ENCODE results near the gene MEG3.
"Not testable (repeated sequence)": the region's sequence is repeated elsewhere in the genome, so short reads cannot be mapped to it uniquely, and the experiment has no call there.

Gene MEG3

DNA sequence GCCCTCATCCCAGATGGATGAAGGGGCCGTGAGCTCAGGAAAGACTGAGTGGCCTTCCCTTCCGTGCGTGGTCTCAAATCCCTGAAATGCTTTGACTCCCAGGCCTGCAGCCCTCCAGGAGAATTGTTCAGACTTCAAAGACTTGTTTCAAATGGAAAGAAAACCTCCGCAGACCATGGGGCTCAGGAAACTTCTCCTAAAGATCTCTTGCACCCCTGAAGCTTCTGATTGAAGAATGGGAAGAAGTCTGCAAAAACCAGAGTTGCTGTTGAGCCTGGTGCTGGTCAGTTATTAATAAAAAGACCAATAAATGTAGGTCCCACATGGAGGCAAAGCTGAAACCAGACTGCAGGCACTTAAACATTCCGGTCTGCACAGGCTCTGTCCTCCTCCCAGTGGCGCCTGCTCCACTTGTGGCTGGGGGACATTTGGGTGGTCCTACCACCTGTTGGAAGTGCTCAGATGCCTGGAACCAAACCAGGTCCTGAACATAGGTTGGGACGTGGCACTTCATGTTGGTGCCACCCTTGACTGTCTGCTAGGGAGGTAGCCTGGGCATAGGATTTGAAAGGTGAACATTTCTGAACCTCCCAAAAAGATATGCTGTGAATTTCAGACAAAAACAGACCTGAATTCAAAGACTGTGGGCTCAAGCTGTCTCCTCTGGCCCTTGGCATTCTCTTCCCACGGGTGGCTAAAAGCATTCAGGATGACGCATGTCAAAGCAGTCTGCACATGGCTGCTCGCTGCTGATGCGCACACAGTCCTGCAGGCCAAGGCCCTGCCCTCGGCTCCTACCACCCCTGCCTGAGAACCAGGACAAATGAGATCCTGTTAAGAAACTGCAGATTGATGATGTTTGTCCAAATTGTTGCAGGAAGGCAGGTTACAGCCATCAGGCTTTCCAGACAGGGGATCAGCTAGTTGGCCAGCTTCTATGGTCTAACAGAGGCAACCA is 36.2 kb upstream of the MEG3 start:
- DNase-seq = no peak

DNA sequence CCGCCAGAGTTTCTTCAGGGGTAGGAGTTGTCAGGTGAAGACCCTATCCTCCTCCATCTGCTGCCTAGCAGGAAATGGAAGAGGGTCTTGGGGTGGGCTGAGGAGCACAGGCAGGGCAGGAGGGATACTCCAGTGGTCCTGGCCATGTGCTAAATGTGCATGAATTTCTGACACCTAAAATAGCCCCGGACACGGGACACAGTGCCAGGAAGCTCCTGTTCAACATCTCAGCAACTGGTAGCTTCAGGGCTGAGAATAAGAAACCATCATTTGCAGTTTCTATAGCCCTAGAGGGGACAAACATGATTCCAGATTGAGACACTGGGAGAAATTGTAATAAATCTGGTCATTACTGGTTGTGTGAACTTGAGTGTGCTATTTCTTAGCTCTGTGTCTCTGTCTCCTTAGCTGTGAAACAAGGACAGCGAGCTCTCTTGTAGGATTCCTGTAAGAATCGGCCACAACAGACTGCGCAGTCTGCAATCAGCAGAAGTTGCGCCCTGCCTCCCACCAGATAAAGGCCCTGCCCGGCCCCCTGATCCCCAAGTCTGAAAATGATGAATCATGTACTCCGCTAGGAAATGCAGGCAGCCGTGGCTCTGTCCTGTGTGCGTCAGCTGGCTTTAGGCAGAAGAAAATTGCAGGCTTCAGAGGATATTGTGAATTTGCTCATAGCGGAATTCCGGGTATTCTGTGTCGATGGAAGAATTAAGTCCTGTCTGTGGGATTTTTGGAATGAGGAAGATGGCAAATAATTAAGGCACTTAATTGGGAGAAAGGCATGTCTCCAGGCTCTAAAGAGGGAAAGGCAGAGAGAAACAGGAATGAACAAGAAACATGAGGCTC is 35.2 kb upstream of the MEG3 start:
- DNase-seq = no peak

DNA sequence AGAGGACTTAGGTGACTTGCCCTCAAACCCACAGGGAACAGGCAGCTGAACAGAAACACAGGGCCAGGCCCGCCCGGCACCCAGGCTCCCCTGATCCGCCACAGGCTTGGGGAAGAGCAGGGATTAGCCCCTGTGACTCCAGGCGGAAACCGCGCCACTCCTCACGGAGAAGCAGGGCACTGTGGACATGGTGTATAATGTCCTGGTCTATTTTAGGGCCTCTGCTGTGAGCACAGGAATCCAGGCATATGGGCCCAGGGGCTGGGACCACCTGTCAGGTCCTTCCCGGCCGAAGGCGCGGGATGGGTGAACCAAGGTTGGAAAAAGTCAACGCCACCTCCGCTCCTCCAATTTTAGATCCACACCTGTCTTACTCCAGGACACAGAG is 34.6 kb upstream of the MEG3 start:
- no peak for DNase-seq

DNA sequence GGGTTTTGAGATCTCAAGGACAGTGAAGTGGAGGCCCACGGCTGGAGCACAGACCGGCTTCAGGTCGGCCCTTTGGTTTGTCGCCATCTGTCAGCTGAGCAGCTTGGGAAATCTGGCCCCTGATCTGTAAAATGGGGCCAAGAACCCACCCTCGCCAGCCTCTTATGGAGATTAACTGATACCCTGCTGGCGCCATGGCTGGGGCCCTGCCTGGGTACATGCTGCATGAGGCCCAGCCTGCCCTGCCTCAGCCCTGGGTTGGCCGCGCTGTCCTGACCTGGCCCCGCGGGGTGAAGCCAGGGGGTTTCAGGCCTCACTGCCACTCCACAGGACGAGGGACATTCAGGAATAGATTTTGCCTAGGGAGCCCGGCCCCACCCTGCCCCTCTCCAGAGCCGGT is 33.9 kb upstream of the MEG3 start:
- DNase-seq = no peak

DNA sequence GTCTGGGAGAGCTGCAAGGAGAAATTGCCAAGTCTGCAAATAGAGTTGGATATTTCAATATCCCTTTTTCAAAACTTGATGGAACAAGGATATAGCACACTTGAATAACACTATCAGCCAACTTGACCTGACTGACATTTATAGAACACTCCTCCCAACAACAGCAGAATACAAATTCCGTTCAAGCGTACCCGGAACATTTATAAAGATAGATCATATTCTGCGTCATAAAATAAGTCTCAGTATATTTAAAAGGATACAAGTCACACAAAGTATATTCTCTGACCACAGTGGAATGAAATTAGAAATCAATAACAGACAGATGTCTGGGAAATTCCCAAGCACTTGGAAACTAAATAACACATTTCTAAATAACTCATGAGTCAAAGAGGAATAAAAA is 29.0 kb upstream of the MEG3 start:
- no peak for DNase-seq

DNA sequence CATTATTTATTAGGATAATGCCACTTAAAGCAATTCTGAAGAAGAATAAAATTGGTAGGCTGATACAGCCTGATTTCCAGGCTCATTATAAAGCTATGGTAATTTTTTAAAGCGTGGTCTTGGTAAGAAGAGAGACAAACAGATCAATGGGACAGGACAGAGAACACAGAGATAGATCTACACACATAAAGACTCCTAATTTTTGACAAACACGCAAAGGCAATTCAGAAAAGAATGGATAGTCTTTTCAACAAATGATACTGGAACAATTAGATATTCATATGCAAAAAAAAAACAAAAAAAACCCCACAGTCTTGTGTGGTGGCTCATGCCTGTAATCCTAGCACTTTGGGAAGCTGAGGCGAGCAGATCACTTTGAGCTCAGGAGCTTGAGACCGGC is 25.9 kb upstream of the MEG3 start:
- DNase-seq = no peak

DNA sequence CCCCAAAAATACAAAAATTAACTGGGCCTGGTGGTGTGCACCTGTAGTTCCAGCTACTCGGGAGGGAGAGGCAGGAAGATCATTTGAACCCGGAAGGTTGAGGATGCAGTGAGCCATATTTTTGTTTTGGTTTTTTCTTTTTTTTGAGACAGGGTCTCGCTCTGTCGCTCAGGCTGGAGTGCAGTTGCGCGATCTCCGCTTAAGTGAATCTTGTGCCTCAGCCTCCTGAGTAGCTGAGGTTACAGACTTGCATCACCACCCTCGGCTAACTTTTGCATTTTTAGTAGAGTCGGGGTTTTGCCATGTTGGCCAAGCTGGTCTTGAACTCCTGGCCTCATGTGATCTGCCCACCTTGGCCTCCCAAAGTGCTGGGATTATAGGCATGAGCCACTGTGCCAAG is 24.5 kb upstream of the MEG3 start:
- not testable (repeated sequence) for DNase-seq

DNA sequence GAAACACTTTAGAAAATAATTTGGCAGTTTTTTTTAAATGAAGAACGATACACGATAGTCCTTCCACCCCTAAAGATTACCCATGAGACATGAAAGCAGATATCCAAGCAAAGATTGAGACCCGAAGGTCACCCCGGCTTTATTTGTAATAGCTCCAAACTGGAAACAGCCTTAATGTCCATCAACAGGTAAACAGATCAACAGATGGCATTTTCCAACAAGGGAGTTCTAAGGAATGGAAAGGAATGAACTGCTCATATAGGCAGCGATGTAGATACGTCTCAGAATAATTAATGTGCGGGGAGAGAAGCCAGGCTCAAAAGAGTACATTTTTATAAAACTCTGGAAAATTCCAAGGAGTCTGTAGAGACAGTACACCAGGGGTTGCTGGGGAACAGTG is 23.7 kb upstream of the MEG3 start:
- no peak for DNase-seq

DNA sequence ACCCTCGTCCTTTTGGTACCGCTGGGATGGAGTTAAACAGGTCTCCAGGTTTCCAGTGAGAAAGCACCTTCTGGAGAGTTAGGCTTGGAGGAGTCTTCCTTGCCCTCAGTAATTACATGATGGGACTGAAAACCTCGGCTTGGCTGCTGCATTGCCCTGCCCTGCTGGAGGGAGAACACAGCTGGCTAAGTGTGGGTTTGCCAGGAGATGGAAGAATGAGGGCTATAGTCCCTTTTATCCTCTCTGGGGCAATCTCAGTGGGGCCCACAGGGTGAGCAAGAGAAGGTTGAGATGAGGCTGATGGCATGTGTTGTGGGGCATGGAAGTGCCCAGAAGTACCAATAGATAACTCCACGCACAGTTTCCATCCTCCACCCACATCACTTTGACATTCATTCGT is 23.2 kb upstream of the MEG3 start:
- no peak for DNase-seq

DNA sequence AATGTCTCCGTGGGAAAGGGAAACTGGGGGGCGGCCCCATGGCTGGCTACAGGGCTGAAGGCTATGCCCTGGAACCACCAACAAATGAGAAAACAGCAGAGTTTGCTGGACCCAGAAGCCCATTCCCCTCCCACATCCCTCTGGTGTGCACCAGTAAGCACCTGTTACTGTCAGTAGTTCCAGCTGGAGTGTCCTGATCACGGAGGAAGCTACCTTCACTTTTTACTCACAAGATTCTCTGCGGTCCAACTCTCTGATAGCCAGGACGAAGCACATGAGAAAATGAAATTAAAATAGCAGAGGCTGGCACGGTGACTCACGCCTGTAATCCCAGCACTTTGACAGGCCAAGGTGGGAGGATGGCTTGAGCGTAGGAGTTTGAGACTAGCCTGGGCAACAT is 22.7 kb upstream of the MEG3 start:
- no peak for DNase-seq

DNA sequence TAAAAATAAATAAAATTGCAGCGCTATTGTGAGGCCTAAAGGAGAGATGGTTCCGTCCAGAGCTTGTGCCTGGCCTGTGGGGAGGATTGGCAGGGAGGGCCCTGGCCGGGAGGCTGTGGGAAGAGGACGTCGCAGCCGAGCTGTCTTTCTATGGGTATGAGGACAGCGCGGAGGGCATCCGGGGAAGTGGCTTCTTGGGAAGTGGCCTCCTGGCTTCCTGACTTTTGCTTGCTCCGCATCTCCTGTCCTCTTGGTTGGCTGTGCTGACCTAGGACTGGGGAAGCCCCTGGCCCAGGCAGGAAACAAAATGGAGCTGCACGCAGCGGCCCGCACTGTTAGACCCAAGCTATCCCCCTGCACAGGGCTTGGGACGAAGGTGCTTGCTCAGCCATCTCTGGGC is 22.2 kb upstream of the MEG3 start:
- DNase-seq = no peak

DNA sequence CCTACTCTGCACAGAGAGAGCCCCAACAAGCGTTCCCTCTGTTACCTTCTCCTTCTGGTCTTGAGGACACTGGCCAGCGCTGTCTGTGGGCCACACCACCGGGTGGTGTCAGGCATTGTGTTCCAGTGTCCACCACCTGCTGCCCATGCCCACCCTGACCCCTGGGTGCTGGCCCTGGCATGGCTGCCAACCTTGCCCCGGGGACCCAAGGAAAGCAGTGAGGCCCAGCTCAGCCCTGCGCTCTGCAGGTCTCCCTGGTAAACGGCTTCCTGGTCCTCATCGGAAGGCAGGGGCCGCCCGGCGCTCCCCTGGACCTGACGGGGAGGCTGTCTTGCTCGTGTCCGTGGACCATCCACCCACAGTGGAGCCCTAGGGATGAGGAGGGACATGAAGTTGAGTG is 21.8 kb upstream of the MEG3 start:
- DNase-seq = no peak

DNA sequence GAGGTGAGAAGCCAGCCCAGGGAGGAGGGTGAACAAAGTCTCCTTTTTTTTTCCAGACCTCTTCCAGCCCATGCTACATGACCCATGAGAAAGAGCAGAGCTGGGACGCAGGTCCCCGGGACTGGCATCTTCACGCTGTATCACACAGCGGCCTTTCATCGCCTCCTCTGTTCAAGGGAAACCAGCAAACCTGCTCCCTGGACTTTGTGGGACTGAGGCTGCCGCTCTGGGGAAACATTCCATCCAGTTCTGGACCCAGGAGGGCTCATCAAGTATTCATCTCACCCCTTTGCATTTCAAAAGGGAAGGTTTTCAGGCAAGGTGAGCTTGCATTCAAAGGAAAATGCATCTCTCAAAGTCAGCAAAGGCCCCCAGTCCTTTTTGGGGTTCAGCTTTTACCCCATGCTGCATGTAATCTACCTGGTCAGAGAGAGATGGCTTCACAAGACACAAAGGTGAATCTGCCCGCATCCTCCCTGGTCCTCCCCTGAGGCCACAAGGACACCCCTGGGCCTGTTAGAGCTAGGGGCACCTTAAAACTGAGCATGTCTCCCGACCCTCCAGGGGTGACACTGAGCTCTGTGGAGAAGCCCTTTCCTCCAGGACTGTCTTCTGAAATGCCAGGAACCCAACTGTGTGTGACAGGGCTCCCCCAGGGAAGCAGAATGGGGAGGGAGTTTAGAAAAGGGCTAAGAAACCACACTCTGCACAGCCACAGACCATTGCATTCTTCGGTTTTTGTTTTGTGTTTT is 21.2 kb upstream of the MEG3 start:
- no peak for DNase-seq

DNA sequence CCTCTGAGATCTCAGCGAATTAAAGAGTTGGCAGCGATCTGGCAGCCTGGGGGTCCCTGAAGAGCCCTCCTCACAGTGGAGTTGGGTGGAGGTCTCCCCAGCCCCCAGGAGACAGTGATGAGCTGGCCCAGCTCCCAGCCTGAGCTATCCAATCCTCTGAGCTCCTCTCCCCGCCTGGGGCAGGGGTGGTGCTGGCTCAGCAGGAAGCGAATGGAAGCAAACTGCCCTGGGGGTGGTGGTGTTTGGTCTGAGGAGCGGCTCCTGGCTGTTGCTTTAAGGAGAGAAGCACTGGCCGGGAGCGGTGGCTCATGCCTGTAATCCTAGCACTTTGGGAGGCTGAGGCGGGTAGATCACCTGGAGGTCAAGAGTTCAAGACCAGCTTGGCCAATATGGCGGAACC is 19.5 kb upstream of the MEG3 start:
- no peak for DNase-seq

DNA sequence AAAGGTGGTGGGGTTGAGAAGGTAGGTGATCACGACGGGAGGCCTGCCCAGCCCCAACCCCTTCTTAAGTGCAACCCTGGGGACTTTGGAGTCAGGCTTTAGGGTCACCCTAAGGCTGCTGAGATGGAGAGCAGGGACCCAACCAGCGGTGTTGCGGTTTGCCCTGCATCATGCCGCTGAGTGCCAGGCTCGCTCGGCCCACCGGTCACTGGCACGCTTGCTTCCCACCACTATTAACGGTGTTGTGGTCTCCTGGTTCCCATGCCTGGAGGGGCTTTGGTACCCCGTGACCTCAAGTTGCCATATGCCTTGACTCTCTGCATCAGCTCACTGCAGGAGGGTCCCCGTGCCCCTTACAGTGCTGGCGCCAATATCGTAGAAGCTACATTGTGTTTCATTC is 18.4 kb upstream of the MEG3 start:
- DNase-seq = no peak

DNA sequence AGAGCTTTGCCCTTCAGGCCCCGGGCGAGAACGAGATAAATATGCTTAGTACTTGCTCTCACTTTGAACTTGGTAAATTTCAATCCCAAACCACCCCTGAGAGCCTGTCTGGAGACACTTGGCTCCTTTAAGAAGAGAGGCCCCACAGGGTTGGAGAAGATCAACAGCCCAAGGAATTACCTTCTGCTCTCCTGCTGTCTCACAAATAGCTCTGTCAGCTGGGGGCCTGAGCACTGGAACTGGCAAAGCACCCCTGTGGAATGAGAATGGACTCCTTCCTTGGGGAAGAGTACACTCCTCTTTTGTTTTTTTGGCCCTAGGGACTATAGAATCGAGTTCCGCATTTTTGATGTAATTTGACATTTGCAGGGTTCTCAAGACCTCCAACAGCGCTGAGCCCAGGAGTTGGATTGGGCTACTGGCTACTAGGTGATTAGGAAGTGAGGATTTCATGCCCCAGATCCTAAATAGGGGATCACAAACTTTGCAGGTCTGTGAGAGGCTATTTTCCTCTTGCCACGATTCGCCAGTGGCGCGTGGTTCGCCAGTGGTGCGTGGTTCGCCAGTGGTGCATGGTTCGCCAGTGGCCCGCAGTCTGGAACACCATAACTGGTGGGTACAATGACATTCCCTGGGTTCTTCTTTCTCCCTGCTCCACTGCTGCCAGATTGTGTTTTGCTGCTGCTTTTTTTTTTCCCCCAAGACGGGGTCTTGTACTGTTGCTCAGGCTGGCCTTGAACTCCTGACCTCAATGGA is 17.8 kb upstream of the MEG3 start:
- no peak for DNase-seq

DNA sequence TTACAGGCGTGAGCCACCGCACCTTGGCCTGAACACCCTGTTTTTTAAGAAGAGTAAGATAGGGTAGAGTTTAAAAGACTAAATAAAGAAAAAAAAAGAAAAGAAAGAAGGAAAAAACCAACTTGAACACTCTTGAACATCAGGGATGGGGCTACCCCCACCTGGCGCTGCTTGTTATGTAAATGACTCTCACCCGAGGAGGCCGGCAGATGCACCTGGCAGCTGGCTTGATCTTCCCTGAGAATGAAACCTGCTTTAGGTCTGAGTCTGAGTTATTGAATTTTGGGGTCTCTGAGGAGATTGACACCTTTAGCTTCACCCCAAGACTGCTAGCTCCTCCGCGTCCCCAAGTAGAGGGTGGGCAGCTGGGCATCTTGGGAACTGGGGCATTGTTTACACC is 15.5 kb upstream of the MEG3 start:
- no peak for DNase-seq

DNA sequence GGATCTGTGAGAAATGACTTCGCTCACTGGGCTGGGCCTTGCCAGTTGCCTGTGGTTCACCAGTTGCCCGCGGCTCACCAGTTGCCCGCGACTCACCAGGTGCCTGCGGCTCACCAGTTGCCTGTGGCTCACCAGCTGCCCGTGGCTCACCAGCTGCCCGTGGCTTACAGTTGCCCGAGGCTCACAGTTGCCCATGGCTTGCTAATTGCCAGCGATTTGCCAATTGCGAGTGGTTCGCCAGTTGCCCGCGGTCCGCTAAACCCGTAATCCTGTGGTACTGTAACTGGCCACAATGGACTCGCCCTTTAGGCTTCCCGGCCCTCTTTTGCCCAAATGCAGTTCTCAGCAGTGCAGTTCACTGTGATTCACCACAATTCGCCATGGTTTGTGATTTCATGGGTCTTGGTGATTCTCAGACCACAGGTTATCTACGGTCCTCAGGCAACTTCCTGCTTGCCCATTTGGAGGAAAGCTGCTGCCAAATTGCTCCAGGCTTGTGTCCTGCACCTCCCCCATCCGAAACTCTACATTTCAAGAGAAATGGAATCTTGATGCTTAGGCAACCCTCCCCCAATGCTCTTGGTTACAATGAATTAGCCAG is 15.0 kb upstream of the MEG3 start:
- DNase-seq = no peak

DNA sequence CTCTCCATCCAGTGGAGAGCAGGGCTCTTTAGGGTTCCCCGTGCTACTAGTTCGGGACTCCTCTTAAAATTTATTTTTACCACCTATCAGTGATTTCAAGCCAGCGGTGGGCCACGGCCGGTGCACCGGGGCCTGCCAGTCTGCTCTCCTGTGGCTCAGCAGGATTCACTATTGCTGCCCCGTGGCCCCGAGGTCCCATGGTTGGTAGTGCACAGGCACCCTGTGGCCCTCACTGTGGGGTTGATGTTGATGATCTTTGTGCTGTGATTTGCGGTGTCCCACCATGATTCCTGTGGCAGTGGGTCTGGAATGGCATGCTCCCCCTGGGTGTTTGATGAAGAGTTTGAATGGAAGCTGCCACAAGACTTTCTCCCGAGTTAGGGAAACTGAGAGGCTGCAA is 12.6 kb upstream of the MEG3 start:
- DNase-seq = no peak

DNA sequence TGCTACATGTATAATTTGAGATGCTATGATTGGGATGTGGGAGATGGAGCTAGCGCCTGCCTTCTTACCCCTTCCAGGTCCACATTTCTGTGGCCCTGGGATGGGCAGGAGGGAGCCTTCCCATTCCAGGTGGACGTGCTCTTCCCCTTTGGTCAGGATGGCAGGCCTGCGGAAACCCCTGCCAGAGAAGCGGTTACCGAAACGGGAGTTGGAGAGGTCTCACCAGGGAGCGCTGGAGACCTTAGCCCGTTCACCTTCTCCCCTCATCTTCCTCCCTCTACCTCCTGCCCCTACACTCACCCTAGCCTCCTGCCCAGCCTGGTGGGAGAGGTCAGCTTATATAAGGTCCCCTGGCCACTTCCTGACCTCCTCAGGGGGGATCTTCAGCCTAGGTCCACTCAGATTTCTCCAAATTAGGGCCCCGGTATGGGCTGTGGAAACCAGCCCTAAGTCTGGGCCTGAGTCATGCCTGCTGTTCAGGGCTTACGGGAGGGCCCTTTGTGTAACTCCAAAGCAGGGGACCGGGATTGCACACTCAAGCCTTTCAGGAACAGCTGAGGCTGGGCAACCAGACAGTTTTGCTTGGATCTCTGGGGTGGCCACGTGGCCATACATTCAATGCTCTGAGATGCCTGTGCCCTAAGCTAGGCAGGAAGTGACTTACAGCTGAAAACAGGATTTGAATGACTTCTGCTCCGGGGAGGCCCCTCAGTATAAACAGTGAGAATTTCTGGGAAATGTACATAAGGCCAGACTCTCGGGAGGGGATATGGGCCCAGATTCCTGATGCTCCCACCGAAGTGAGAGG is 10.2 kb upstream of the MEG3 start:
- DNase-seq = no peak

DNA sequence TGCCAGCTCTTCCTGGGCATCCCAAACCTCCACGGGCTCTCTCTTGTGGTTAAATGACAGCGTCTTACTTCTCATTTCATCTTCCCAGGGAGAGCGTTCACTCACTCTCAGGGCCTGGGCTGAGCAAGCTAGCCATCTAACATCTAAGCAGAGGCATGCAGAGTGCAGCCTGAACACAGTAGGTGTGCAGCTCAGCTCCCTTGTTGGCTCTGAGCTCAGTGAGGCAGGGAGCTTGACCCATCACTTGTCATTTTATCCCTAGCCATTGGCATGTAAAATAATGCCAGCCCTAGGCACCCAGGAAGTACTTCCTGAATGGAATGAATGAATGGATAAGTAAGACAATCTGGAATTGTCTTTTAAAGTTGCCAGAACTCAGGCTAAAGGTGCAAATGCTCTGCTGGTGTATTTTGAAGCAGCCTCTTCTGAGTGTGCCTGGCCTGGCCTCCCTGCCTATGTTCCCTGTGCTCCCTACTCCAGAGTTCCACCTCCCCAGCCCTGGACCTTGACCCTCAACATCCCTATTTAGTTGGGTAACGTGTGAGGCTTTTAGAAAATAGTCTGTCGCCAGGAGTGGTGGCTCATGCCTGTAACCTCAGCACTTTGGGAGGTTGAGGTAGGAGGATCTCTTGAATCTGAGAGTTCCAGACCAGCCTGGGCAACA is 9.5 kb upstream of the MEG3 start:
- no peak for DNase-seq

Data from inflammatory macrophage treated with lipopolysaccharide for 4 hours (primary cell).